Measurements from ENCODE around the gene RBM47. TPM values are rescaled to one million over a fixed set of nuclear protein-coding genes. Genes with fewer than 3 reads are reported as not detected.
A peak's percentile ranks its signal among the peaks of the same experiment; 100 is the strongest.
"Not testable (repeated sequence)": the region's sequence is repeated elsewhere in the genome, so short reads cannot be mapped to it uniquely, and the experiment has no call there.

RBM47 gene
- total RNA-seq, 1 donor from 2014 or later = 0.11 TPM

GRCh38 chr4:40632080-40632479, 2.4 kb upstream of the RBM47 start:
- H3K27me3 Mint-ChIP-seq (ENCODE audit: unreplicated experiment) = peaks cover 32% of the 10 kb centered on the region
- no peak overlapping the region for H3K27ac Mint-ChIP-seq (ENCODE audit: unreplicated experiment)
- no peaks in the 10 kb centered on the region for H3K9me3 Mint-ChIP-seq (ENCODE audit: unreplicated experiment)
- peaks cover 16% of the 10 kb centered on the region for H3K4me1 Mint-ChIP-seq (ENCODE audit: unreplicated experiment)
- no peaks in the 10 kb centered on the region for H3K36me3 Mint-ChIP-seq (ENCODE audit: unreplicated experiment)
- no peak for DNase-seq (ENCODE audit: extremely low spot score, unreplicated experiment)
- H3K4me3 Mint-ChIP-seq (ENCODE audit: unreplicated experiment) = no peak overlapping the region
- TF ChIP-seq CTCF (IDR thresholded peaks at IDR 0.05) = no peak

GRCh38 chr4:40630335-40631021, 814 bp upstream of the RBM47 start:
- Mint-ChIP-seq H3K4me1 (ENCODE audit: unreplicated experiment) (peaks cover 19% of the 10 kb centered on the region), H3K27ac (ENCODE audit: unreplicated experiment) (no peak overlapping the region), H3K4me3 (ENCODE audit: unreplicated experiment) (peak overlapping the region; percentile 78), H3K27me3 (ENCODE audit: unreplicated experiment) (peaks cover 45% of the 10 kb centered on the region), H3K36me3 (ENCODE audit: unreplicated experiment) (no peaks in the 10 kb centered on the region), H3K9me3 (ENCODE audit: unreplicated experiment) (no peaks in the 10 kb centered on the region)
- TF ChIP-seq CTCF (IDR thresholded peaks at IDR 0.05) = no peak
- no peak for DNase-seq (ENCODE audit: extremely low spot score, unreplicated experiment)

- no peak for TF ChIP-seq CTCF (IDR thresholded peaks at IDR 0.05)
- peaks cover 19% of the 10 kb centered on the region for H3K4me1 Mint-ChIP-seq (ENCODE audit: unreplicated experiment)
- H3K36me3 Mint-ChIP-seq (ENCODE audit: unreplicated experiment) = no peaks in the 10 kb centered on the region
- H3K27ac Mint-ChIP-seq (ENCODE audit: unreplicated experiment) = no peak overlapping the region
- H3K27me3 Mint-ChIP-seq (ENCODE audit: unreplicated experiment) = peaks cover 47% of the 10 kb centered on the region
- no peaks in the 10 kb centered on the region for H3K9me3 Mint-ChIP-seq (ENCODE audit: unreplicated experiment)
- no peak for DNase-seq (ENCODE audit: extremely low spot score, unreplicated experiment)
- peak overlapping the region; percentile 78 for H3K4me3 Mint-ChIP-seq (ENCODE audit: unreplicated experiment)
Measured at GRCh38 chr4:40628888-40629287, 776 bp downstream of the RBM47 start.

GRCh38 chr4:40628407-40628806, 1.3 kb downstream of the RBM47 start:
- H3K4me3 Mint-ChIP-seq (ENCODE audit: unreplicated experiment); H3K27ac Mint-ChIP-seq (ENCODE audit: unreplicated experiment); H3K36me3 Mint-ChIP-seq (ENCODE audit: unreplicated experiment); H3K9me3 Mint-ChIP-seq (ENCODE audit: unreplicated experiment); DNase-seq (ENCODE audit: extremely low spot score, unreplicated experiment): not testable (repeated sequence)
- H3K4me1 Mint-ChIP-seq (ENCODE audit: unreplicated experiment) = peaks cover 19% of the 10 kb centered on the region
- peaks cover 47% of the 10 kb centered on the region for H3K27me3 Mint-ChIP-seq (ENCODE audit: unreplicated experiment)

GRCh38 chr4:40627540-40627939, 2.1 kb downstream of the RBM47 start:
- Mint-ChIP-seq H3K27ac (ENCODE audit: unreplicated experiment) (no peak overlapping the region), H3K4me3 (ENCODE audit: unreplicated experiment) (no peak overlapping the region), H3K4me1 (ENCODE audit: unreplicated experiment) (peaks cover 19% of the 10 kb centered on the region), H3K36me3 (ENCODE audit: unreplicated experiment) (no peaks in the 10 kb centered on the region), H3K9me3 (ENCODE audit: unreplicated experiment) (no peaks in the 10 kb centered on the region), H3K27me3 (ENCODE audit: unreplicated experiment) (peaks cover 47% of the 10 kb centered on the region)
- DNase-seq (ENCODE audit: extremely low spot score, unreplicated experiment) = no peak
- no peak for TF ChIP-seq CTCF (IDR thresholded peaks at IDR 0.05)

All from osteocyte (in vitro differentiated cells).